ENCODE data around the gene PRDM11.
A peak's percentile ranks its signal among the peaks of the same experiment; 100 is the strongest.
"Not testable (repeated sequence)": the region's sequence is repeated elsewhere in the genome, so short reads cannot be mapped to it uniquely, and the experiment has no call there.

The PRDM11 gene

DNA sequence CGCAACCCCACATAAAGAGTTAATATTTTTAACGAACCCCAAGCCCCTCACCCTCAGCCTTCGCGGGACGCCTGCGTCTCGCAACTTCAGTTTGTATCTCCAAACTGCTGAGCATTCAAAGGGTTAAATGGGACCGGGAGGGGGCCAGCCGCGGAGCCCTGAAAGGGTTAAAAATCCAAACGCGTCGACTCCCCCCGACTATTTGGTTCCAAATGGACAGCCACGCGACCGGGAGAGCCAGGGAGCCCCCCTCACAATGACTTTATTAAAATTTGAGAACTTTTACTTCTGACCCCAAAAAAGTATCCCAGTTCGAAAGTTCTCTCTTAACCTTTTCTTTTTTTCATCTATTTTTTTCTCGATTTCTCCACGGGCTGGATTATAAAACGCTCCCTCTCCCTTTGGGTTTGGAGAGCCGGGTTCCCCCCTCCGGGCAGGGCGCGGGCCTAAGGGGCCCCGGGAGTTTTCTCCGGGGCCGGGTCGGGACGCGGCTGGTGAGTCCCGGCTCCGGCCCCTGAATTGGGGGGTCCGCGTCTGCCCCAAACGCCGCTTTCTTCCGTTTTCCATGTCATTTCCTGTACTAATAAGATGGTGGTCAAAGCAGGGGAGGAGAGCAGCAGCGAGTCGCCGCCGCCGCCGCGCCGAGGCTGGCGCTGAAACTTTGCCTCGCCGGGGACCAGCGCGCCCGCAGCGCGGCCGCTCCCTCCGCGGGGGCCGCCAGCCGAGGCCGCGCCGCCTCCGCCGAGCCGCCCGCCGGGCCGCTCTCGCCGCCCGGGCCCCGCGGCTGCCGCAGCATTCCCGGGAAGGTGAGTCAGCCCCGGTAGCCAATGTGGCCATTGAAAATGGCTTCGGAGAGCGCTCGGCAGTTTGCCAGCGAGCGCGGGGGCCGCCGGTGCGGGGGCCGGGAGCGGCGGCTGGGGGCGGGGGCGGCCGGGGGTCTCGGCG, at the start of gene PRDM11:
Gene PRDM11 (plus strand): TSS at position 568 of the 945 bp plus-strand sequence. CDS start 35,128 bp downstream, outside the sequence.
- DNase-seq: peak in 1 of 2 experiments; percentile 54

GRCh38 chr11:45097721-45098493, 48.5 kb upstream of the PRDM11 start:
- no peak for DNase-seq

DNA sequence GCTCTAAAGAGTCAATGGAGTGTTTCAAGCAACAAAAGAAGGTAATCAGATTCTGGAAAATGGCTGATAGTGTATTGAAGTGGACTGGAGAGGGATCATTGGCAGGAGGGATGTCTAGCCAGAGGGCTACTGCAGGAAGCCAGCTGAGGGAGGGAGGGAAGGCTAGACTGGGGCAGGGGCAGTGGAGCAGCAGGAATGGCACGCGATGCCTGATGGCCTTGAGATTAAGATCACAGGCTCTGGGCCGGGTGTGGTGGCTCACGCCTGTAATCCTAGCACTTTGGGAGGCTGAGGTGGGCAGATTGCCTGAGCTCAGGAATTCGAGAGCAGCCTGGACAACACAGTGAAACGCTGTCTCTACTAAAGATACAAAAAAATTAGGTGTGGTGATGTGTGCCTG, 47.5 kb upstream of the PRDM11 start:
- no peak for DNase-seq

GRCh38 chr11:45100339-45100738, 46.1 kb upstream of the PRDM11 start:
- no peak for DNase-seq

DNA sequence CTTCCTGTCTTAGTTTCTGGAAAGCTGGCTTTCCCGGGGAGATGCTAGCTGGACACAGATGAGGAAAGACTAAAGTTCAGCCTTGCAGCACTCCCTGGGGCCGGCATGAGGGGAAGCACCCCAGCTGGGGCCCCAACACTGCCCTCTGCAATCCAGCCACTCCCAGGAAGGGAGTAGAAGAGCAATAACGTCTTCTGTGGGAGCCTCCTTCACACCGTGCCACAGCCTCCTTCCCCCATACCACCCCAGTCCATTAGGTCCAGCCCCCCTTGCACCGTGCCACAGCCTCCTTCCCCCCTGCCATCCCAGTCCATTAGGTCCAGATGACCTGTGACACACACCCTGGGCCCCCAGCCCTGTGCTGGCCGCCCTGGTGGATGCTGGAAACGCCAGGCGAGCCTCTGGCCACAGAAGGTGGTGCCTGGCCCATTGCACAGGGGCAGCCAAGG, 44.1 kb upstream of the PRDM11 start:
- DNase-seq: no peak

GRCh38 chr11:45102810-45103621, 43.4 kb upstream of the PRDM11 start:
- peak; percentile 41 for DNase-seq

DNA sequence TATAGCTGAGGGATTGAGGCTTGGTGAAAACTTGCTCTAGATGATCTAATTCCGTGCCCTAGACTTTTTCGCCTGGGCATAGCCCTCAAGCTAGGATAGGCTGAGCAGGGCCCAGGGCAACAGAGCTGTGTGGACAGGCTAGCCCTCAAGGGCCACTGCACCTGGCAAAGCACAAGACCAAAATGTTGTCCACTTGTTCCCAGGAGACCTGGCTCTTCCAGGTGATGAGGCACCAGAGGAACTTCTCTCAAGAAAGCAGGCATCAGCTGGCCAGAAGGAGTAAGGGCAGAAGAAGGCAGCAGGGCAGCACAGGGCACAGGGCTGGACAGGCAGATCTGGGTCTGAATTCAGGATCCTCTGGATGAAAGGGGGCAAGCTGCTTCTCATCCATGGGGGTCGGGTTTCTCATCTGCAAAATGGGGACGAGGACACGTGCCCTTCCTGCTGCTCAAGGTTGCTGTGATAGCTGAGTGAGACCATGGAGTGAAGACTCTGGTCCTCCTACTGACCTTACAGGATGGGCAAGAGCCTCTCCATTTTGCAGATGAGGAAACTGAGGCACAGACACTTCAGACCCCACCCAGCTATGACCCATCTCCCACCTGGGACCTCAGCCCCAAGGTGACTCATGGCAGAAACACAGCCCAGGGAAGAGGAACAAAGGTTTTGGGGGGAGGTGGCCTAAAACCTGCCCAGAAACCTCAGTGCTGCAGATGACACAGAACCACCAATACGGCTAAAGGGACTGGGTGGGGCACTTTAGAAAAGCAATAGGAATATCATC, 42.2 kb upstream of the PRDM11 start:
- DNase-seq: no peak

DNA sequence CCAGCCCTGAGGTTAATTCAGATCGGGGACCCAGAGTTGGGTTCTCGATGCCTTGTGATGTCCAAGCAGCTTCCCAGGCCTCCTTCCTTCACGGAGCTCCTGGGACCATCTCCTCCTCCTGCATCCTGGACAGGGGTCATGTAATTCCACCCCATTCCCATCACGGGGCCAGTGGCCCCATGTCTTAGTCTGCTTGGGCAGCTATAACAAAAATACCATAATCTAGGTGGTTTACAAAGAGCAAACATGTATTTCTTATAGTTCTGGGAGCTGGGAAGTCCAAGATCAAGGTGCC, 41.7 kb upstream of the PRDM11 start:
- DNase-seq: no peak

DNA sequence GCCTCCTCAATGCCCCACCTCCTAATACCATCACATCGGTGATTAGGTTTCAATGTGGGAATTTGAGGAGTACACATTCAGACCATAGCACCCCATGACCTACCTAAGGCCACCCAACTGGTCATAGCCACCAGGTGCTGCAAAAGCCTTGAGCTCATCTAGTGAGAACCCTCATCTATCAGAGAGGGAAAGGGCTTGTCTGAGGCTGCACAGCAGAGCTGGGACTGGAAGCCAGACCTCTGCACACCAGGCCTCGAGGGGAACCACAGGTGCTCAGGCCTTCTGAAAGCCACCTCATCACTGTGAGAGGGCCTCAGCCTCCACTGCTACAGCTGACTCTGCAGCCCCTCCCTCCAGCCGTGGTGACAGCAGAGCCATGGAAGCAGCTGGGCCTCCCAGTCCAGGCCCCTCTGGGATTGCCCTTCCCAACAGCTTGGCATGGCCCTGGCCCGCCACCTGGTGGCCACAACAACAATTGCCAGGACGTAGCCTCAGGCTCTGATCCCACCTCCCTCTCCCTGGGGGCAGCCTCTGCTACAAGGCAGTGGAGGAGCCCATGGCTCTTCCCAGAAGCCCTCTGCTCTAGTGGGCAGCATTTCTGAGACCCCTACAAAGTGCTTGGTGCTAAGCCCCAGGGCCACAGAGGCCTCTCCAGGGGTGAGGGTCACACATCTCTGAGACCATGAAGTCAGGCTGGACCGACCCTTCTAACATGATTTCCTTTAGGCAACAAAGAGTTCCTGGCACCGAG, 41.0 kb upstream of the PRDM11 start:
- DNase-seq: peak; percentile 22 to 65

- DNase-seq: no peak
These were observed 40.5 kb upstream of the PRDM11 start for GRCh38 chr11:45105984-45106375.

- no peak for DNase-seq
These were observed 40.0 kb upstream of the PRDM11 start for GRCh38 chr11:45106440-45106839.

DNA sequence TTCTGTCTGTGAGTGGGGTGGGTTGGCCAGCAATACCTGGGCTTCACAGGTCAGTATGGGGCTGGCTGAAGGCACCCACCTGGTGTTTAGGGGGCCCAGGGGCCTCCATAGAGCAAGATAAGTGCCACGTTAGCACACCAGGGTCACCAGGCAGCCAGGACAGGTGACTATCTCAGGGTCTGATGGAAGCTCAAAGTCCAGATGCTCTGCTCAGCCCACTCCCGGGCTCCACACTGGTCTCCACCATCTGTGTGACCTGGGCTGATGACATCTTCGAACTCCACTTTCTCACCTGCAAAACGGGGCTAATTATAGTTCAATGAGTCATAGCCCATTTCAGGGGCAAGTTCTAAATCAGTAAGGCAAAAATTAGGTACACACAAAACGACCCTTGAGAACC, 39.4 kb upstream of the PRDM11 start:
- no peak for DNase-seq

DNA sequence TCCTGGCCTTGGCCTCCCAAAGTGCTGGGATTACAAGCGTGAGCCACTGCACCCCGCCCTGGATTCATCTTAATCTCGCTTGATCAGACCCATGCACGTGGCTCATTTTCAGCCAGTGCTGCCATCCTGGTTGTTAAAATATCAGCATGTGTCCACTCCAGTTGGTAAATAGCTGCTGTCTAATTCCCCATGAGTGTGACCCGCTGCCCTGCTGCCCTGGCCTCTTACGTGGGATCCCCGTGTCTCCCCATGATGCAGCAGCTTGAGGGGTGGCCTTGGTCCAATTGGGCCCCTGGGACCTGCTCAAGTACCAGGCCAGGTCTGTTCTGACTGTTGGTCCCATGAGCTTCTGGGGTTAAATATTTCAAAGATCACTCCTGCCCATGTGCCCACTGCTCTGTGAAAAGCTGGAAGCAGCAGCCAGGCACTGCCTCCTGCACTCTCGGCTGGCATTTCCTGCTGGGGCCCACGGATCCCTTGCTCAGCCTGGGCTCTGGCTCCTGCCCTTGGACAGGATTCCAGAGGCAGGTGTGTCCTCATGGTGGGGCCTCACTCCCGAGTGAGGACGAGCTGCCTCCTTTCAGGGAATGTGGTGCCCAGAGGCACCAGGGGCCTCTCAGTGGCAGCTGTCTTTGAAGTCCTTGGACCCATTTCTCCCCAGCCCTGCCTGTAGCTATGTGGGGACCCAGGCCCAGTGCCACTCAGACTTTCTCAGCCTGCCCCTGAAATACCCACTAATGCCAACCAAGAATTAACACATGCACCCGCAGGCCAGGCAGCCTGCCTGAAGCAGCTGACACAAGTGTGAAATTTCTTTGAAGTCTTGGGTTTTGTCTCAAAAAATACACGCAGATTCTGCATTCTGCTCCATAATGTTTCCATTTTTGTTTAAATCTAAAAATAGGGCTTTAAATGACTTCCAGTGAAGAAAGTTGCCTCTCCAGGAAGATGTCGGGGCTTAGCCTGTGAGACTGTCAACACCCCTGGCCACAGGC, 38.1 kb upstream of the PRDM11 start:
- no peak for DNase-seq

GRCh38 chr11:45109400-45109799, 37.0 kb upstream of the PRDM11 start:
- no peak for DNase-seq

DNA sequence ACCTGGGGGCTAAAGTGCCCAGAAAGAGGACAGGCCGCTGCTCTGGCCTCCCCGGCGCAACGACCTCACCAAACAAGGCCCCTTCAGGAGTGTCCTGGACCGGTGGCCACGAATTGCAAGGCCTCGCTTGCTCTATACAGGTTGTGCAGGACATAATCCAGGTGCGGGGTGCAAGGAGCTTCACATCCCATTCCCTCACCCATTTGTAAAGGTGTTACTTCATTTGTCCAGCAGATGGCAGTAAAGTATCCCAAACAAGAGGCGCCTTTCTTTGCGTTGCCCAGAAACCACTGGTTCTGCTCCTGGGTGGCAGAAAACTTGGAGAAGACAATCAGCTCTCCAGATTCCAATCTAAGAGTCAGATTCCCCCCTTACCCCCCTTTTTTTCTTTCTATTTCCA, 35.9 kb upstream of the PRDM11 start:
- DNase-seq: peak; percentile 28 to 61

GRCh38 chr11:45113807-45114206, 32.6 kb upstream of the PRDM11 start:
- no peak for DNase-seq

DNA sequence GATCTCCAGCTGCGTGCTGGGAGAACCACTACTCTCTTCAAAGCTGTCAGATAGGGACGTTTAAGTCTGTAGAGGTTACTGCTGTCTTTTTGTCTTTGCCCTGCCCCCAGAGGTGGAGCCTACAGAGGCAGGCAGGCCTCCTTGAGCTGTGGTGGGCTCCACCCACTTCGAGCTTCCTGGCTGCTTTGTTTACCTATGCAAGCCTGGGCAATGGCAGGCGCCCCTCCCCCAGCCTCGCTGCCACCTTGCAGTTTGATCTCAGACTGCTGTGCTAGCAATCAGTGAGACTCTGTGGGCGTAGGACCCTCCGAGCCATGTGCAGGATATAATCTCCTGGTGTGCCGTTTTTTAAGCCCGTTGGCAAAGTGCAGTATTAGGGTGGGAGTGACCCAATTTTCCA, 18.6 kb upstream of the PRDM11 start:
- DNase-seq: not testable (repeated sequence)

DNA sequence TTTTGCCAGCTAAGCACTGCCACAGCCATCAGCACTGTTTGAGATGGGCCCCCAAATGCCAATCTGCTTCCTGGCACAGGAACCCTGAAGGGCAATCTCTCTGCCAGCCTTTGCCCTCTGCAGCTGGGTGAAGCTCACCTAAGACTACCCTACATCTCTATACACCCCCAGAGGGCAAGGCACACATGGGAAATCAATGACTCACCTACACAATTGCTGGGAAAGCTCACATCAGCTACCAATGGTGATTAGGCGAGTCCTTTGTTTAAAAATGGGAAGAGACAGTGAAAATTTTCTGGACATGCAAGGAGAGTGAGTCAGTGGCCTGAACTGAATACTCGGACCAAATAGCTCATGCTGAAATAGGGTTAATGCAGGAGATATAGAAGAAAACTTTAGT, 12.6 kb upstream of the PRDM11 start:
- DNase-seq: no peak

DNA sequence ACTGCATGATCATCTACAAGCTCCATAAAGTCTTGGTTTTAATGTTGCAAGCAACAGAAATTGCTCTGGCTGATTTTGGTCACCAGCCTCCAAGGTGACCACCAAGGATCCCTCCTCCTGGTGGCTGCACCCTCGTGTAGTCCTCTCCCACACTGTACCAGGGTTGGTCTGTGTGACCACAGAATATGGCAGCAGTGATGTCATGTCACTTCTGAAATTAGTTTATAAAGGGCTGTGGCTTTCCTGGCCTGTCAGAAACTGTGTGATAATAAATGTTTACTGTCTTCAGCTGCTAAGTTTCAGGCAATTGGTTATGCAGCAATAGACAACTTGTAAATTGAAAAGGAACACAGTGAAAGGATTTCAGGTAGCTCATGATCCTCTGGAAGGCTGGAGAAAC, 5.3 kb upstream of the PRDM11 start:
- no peak for DNase-seq

GRCh38 chr11:45141631-45142030, 4.8 kb upstream of the PRDM11 start:
- DNase-seq: no peak

Measured in SW 1271 (cell line).